Prostate gland (tissue), 2 donors: ENCODE measurements around the gene GPAT3.

Experiments used
- POLR2AphosphoS5 ChIP-seq: sonication (generic); formaldehyde crosslinking; IDR thresholded peaks from one replicate; pipeline ENCODE4 v1.6.1; 2017; ENCODE audit warnings: antibody characterized with exemption
- TF ChIP-seq, protein P1 (sequence below), 4 experiments: fragments of 200-600 bp in 2 of 4; fragments of 450-650 bp in 2 of 4; sonication (generic) in 2 of 4; IDR thresholded peaks; 1 replicate in 3 of 4; 2 replicates in 1 of 4; pipeline ENCODE4 v1.5.1; 2016 to 2019; ENCODE audit warnings: antibody characterized with exemption in 4 of 4, mild to moderate bottlenecking in 2 of 4, moderate library complexity in 2 of 4

DNA sequence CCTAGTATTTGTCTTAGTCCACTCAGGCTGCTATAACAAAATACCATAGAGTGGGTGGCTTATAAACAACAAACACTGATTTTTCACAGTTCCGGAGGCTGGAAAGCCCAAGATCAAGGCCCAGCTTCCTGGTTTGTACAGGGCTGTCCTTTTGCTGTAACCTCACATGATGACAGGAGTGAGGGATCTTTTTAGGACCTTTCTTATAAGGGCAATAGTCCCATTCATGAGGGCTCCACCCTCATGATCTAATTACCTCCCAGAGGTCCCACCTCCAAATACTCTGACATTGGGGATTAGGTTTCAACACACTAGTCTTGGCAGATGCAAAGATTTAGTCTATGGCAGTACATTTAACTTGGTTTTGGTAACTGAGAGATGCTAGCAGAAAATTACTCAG is 20.9 kb downstream of the GPAT3 start:
- TF ChIP-seq, protein P1, sequence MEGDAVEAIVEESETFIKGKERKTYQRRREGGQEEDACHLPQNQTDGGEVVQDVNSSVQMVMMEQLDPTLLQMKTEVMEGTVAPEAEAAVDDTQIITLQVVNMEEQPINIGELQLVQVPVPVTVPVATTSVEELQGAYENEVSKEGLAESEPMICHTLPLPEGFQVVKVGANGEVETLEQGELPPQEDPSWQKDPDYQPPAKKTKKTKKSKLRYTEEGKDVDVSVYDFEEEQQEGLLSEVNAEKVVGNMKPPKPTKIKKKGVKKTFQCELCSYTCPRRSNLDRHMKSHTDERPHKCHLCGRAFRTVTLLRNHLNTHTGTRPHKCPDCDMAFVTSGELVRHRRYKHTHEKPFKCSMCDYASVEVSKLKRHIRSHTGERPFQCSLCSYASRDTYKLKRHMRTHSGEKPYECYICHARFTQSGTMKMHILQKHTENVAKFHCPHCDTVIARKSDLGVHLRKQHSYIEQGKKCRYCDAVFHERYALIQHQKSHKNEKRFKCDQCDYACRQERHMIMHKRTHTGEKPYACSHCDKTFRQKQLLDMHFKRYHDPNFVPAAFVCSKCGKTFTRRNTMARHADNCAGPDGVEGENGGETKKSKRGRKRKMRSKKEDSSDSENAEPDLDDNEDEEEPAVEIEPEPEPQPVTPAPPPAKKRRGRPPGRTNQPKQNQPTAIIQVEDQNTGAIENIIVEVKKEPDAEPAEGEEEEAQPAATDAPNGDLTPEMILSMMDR (IDR thresholded peaks at IDR 0.05): no peak
- TF ChIP-seq POLR2AphosphoS5: no peak
